ENCODE results near the gene AHNAK.
"Not testable (repeated sequence)": the region's sequence is repeated elsewhere in the genome, so short reads cannot be mapped to it uniquely, and the experiment has no call there.

AHNAK gene

GRCh38 chr11:62387381-62387780 lies 159.2 kb downstream of the AHNAK start:
- Mint-ChIP-seq H3K4me3 (no peak overlapping the region), H3K27me3 (ENCODE audit: low read depth, poor library complexity) (no peaks in the 10 kb centered on the region), H3K36me3 (ENCODE audit: low read depth) (no peaks in the 10 kb centered on the region), H3K27ac (peak overlapping the region; percentile 9), H3K9me3 (no peaks in the 10 kb centered on the region), H3K4me1 (peaks cover 30% of the 10 kb centered on the region)
- no peak for TF ChIP-seq CTCF (IDR thresholded peaks at IDR 0.05)
- DNase-seq = no peak

- not testable (repeated sequence) for H3K36me3 Mint-ChIP-seq (ENCODE audit: low read depth); H3K9me3 Mint-ChIP-seq; H3K27me3 Mint-ChIP-seq (ENCODE audit: low read depth, poor library complexity); DNase-seq; H3K4me3 Mint-ChIP-seq; H3K27ac Mint-ChIP-seq
- peaks cover 43% of the 10 kb centered on the region for H3K4me1 Mint-ChIP-seq
Measured at GRCh38 chr11:62386083-62386482, 160.5 kb downstream of the AHNAK start.

- Mint-ChIP-seq H3K4me3 (no peak overlapping the region), H3K4me1 (peaks cover 51% of the 10 kb centered on the region), H3K27ac (no peak overlapping the region), H3K36me3 (ENCODE audit: low read depth) (no peaks in the 10 kb centered on the region), H3K27me3 (ENCODE audit: low read depth, poor library complexity) (no peaks in the 10 kb centered on the region), H3K9me3 (no peaks in the 10 kb centered on the region)
- no peak for DNase-seq
- no peak for TF ChIP-seq CTCF (IDR thresholded peaks at IDR 0.05)
Measured at GRCh38 chr11:62383822-62384221, 162.8 kb downstream of the AHNAK start.

Measured in nephron progenitor cell (in vitro differentiated cells).